ENCODE measurements around the gene AHDC1.

Gene AHDC1

DNA sequence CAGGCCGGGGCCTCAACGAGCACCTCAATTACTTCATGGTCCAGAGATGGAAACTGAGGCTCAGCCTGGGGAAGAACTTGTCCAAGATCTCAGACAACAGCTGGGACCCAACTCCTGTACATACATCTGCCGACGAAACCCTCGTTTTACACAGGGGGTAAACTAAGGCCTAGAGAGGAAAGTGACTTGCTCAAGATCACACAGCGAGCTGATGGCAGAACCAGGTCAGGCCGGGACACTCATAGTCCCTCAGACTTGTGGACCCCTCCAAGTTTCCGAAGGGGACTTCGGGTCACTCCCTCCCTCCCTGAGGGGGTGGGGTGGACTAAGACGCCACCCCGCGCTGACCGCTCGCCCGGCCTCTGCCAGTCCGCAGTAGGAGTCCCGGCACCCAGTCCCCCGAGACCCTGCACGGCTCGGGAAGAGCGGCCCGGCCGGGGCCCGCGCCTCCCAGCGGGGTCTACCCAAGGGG lies 114.4 kb downstream of the AHDC1 start:
- DNase-seq (ENCODE audit: low read depth) = no peak

DNA sequence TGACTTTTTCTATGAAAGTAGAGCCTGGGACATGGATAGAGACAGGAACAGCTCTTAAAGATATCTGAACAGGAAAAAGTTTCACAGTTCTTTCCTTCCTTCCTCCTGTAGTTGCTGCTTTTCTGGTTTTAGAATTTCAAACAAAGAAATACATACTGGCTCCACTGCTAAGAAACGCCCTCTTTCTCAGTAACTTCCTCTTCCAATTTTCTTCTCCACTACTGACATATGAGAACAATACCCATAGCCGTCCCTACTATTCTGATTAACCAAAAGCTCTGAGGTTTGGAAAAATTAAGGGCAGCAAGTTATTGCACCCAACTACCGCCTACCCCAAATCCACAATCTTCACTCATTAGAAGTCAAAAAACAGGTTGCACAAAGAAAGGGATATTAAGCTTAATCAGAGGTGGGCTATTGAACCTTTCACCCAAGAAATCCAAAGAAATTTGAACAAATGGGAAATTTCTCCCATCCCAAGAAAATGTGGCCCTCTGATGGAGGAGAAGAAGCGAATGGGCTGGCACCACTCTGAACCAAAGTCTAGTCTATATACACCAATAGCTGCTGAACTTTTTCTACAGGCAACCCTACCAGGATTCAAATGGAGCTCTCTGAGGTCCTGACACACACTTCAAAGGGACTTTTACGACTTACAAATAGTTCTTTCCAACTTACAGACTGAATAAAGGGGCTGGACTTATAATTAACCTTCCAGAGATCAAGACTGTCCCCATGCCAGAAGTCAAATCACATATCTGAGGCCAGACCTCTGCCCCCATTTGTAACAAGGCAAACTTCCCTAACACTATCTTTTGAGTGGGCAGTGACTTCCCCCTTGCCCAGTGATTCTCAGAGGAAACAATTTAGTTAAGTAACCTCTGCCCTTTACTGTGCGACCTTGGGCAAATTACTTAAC lies 115.7 kb downstream of the AHDC1 start:
- peak overlapping the region; percentile 84 for H3K4me3 ChIP-seq (ENCODE audit: low read length)
- no peak for DNase-seq (ENCODE audit: low read depth)
- TF ChIP-seq, protein P1, sequence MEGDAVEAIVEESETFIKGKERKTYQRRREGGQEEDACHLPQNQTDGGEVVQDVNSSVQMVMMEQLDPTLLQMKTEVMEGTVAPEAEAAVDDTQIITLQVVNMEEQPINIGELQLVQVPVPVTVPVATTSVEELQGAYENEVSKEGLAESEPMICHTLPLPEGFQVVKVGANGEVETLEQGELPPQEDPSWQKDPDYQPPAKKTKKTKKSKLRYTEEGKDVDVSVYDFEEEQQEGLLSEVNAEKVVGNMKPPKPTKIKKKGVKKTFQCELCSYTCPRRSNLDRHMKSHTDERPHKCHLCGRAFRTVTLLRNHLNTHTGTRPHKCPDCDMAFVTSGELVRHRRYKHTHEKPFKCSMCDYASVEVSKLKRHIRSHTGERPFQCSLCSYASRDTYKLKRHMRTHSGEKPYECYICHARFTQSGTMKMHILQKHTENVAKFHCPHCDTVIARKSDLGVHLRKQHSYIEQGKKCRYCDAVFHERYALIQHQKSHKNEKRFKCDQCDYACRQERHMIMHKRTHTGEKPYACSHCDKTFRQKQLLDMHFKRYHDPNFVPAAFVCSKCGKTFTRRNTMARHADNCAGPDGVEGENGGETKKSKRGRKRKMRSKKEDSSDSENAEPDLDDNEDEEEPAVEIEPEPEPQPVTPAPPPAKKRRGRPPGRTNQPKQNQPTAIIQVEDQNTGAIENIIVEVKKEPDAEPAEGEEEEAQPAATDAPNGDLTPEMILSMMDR (conservative IDR thresholded peaks at IDR 0.05; ENCODE audit: low read depth, low read length) = no peak

More for the DNA sequence above, 114.4 kb downstream of the AHDC1 start:
- H3K4me3 ChIP-seq (ENCODE audit: low read length) = peak overlapping the region; percentile 84
- TF ChIP-seq, protein P1 (conservative IDR thresholded peaks at IDR 0.05; ENCODE audit: low read depth, low read length) = no peak

DNA sequence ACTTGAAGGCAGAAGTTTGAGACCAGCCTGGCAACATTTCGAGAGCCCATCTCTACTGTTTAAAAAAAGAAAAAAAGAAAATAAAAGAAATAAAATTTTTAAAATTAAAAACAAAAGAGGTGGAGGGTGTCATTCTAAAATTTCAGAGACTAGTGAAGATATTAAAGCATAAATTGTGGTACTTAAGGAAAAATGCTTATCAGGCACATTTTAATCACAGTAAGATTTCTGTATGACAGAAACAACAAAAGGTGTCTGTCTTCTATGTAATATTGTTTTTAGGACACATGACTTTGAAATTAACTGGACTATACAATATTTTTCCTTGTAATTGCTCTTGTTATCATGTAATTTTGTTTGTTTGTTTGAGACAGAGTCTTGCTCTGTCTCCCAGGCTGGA lies 118.6 kb downstream of the AHDC1 start:
- TF ChIP-seq, protein P1 (conservative IDR thresholded peaks at IDR 0.05; ENCODE audit: low read depth, low read length) = no peak
- no peak for DNase-seq (ENCODE audit: low read depth)
- H3K4me3 ChIP-seq (ENCODE audit: low read length) = no peak overlapping the region
